Astrocyte (in vitro differentiated cells and primary cell): ENCODE results near the gene CENPT.

ENCODE experiments used
- EZH2 ChIP-seq: IDR thresholded peaks from 2 replicates; pipeline ENCODE4 v1.6.1; 2012; ENCODE audit warnings: mild to moderate bottlenecking, low read length, inconsistent platforms; ENCODE audit not compliant: insufficient read depth
- TF ChIP-seq, protein P1 (sequence below): IDR thresholded peaks from 2 replicates; pipeline ENCODE4 v1.5.1; 2011; ENCODE audit warnings: low read depth, mild to moderate bottlenecking, inconsistent platforms, low read length, moderate library complexity; ENCODE audit not compliant: insufficient read depth

GRCh38 chr16:67873435-67874370 is 26.2 kb upstream of the CENPT start:
- TF ChIP-seq, protein P1, sequence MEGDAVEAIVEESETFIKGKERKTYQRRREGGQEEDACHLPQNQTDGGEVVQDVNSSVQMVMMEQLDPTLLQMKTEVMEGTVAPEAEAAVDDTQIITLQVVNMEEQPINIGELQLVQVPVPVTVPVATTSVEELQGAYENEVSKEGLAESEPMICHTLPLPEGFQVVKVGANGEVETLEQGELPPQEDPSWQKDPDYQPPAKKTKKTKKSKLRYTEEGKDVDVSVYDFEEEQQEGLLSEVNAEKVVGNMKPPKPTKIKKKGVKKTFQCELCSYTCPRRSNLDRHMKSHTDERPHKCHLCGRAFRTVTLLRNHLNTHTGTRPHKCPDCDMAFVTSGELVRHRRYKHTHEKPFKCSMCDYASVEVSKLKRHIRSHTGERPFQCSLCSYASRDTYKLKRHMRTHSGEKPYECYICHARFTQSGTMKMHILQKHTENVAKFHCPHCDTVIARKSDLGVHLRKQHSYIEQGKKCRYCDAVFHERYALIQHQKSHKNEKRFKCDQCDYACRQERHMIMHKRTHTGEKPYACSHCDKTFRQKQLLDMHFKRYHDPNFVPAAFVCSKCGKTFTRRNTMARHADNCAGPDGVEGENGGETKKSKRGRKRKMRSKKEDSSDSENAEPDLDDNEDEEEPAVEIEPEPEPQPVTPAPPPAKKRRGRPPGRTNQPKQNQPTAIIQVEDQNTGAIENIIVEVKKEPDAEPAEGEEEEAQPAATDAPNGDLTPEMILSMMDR = no peak
- no peak for TF ChIP-seq EZH2
